Neural cell (in vitro differentiated cells): ENCODE data around the gene USP15. TPM values are rescaled to one million over a fixed set of nuclear protein-coding genes. Genes with fewer than 3 reads are reported as not detected.

Experiments used
- H2AFZ ChIP-seq: fragments of 200-600, 300-800 bp; sonication (generic), shearing (Covaris generic); 2 replicates; pipeline ENCODE4 v1.6.0; 2014; ENCODE audit warnings: low read depth, mild to moderate bottlenecking, antibody characterized with exemption, low read length, moderate library complexity
- H3F3A ChIP-seq: fragments of 200-600 bp; shearing (Covaris generic); 2 replicates; pipeline ENCODE4 v1.6.1; 2016; ENCODE audit warnings: mild to moderate bottlenecking, moderate library complexity, mixed read lengths, antibody characterized with exemption, low read length; ENCODE audit not compliant: insufficient read depth, poor library complexity, severe bottlenecking
- H3K27ac ChIP-seq: fragments of 200-600, 300-800 bp; sonication (generic), shearing (Covaris generic); 2 replicates; pipeline ENCODE4 v1.5.1; 2014; ENCODE audit warnings: mild to moderate bottlenecking, low read length, moderate library complexity
- H3K27me3 ChIP-seq: fragments of 300-800, 200-600 bp; sonication (generic), shearing (Covaris generic); 2 replicates; pipeline ENCODE4 v1.6.0; 2014; ENCODE audit warnings: mild to moderate bottlenecking, low read depth, low read length, moderate library complexity; ENCODE audit not compliant: insufficient read depth
- H3K36me3 ChIP-seq: fragments of 300-800, 200-600 bp; sonication (generic), shearing (Covaris generic); 2 replicates; pipeline ENCODE4 v1.5.1; 2014; ENCODE audit warnings: mild to moderate bottlenecking, antibody characterized with exemption, low read length, moderate library complexity; ENCODE audit not compliant: insufficient read depth
- H3K4me2 ChIP-seq: fragments of 300-800, 200-600 bp; sonication (generic), shearing (Covaris generic); 2 replicates; pipeline ENCODE4 v1.6.0; 2014; ENCODE audit warnings: mild to moderate bottlenecking, low read length
- H3K4me3 ChIP-seq: fragments of 300-800, 200-600 bp; sonication (generic), shearing (Covaris generic); 2 replicates; pipeline ENCODE4 v1.5.1; 2014; ENCODE audit warnings: mild to moderate bottlenecking, low read length, moderate library complexity
- H3K79me2 ChIP-seq: fragments of 200-600 bp; shearing (Covaris generic); replicated peaks from 2 replicates; pipeline ENCODE4 v1.6.0; 2014; ENCODE audit warnings: mild to moderate bottlenecking, low read length, moderate library complexity; ENCODE audit not compliant: insufficient read depth
- H3K9ac ChIP-seq: fragments of 300-800, 200-600 bp; sonication (generic), shearing (Covaris generic); 2 replicates; pipeline ENCODE4 v1.6.1; 2016; ENCODE audit warnings: mild to moderate bottlenecking, low read length, mixed read lengths
- H3K9me2 ChIP-seq: fragments of 200-600 bp; shearing (Covaris generic); 2 replicates; pipeline ENCODE4 v1.6.1; 2016; ENCODE audit warnings: mild to moderate bottlenecking, low read length, mixed read lengths; ENCODE audit not compliant: insufficient read depth
- H3K9me3 ChIP-seq: fragments of 200-600, 300-800 bp; sonication (generic), shearing (Covaris generic); 2 replicates; pipeline ENCODE4 v1.6.1; 2016; ENCODE audit warnings: mild to moderate bottlenecking, mixed run types, low read length, moderate library complexity, mixed read lengths
- H4K20me1 ChIP-seq: fragments of 200-600 bp; shearing (Covaris generic); 2 replicates; pipeline ENCODE4 v1.6.1; 2016; ENCODE audit warnings: mild to moderate bottlenecking, mixed run types; ENCODE audit not compliant: insufficient read depth
- EP300 ChIP-seq: fragments of 450-650 bp; conservative IDR thresholded peaks from 2 replicates; pipeline ENCODE4 v1.6.1; 2014; ENCODE audit warnings: antibody characterized with exemption, mild to moderate bottlenecking, moderate library complexity; ENCODE audit not compliant: poor library complexity, severe bottlenecking
- EZH2 ChIP-seq: fragments of 200-600, 300-800 bp; shearing (Covaris generic), sonication (generic); IDR thresholded peaks from 2 replicates; pipeline ENCODE4 v1.6.1; 2014; ENCODE audit warnings: antibody characterized with exemption, low read length, borderline replicate concordance, mild to moderate bottlenecking; ENCODE audit not compliant: insufficient read depth, poor library complexity, severe bottlenecking
- MXI1 ChIP-seq: fragments of 450-650 bp; conservative IDR thresholded peaks from 2 replicates; pipeline ENCODE4 v1.6.1; 2014; ENCODE audit warnings: antibody characterized with exemption, mild to moderate bottlenecking; ENCODE audit not compliant: poor library complexity, severe bottlenecking
- POLR2AphosphoS5 ChIP-seq: IDR thresholded peaks from 2 replicates; pipeline ENCODE4 v1.6.1; 2012
- RAD21 ChIP-seq: fragments of 450-650 bp; conservative IDR thresholded peaks from 2 replicates; pipeline ENCODE4 v1.6.1; 2014; ENCODE audit warnings: antibody characterized with exemption, mild to moderate bottlenecking, moderate library complexity
- SMC3 ChIP-seq: fragments of 450-650 bp; conservative IDR thresholded peaks from 2 replicates; pipeline ENCODE4 v1.6.1; 2014; ENCODE audit warnings: antibody characterized with exemption, mild to moderate bottlenecking, moderate library complexity; ENCODE audit not compliant: poor library complexity
- TAF1 ChIP-seq: IDR thresholded peaks from 2 replicates; pipeline ENCODE4 v1.6.1; 2012; ENCODE audit warnings: low read depth
- polyA plus RNA-seq: library from polyadenylated mRNA; depleted of rRNA; stranded (reverse); fragments of >200 nt; gene quantifications from 2 replicates; pipeline ENCODE4 v1.2.3, GENCODE V29; 2014
- TF ChIP-seq, protein P1 (sequence below): IDR thresholded peaks from 2 replicates; pipeline ENCODE4 v1.6.1; 2012; ENCODE audit warnings: borderline replicate concordance
- TF ChIP-seq, protein P2 (sequence below): fragments of 450-650 bp; IDR thresholded peaks from 2 replicates; pipeline ENCODE4 v1.5.1; 2014; ENCODE audit warnings: antibody characterized with exemption, mild to moderate bottlenecking, moderate library complexity; ENCODE audit not compliant: poor library complexity, severe bottlenecking

USP15 gene
- polyA plus RNA-seq, 1 donor from 2014 or later, result 113 TPM

DNA sequence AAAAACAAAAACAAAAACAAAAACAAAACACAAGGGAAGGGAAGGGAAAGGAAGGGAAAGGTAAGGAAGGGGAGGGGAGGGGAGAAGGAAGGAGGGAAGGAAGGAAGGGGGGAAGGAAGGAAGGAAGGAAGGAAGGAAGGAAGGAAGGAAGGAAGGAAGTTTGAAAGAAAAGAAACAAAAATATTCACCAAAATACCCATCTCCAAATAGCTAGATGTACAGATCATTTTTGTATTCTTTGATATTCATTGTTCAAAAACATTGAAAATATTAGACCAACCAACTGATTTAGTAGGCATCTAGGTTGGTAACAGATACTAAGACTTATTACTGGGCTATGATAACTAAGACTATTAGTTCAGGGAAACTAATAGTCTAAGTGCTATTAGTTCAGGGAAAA is 39.1 kb upstream of the USP15 start:
- Histone ChIP-seq H3K27me3 (no peaks in the 10 kb centered on the region), H4K20me1 (no peaks in the 10 kb centered on the region), H3K9me2 (no peaks in the 10 kb centered on the region), H2AFZ (no peak overlapping the region), H3K36me3 (no peaks in the 10 kb centered on the region), H3K4me3 (no peak overlapping the region), H3K9ac (no peak overlapping the region), H3K4me2 (no peak overlapping the region), H3K27ac (no peak overlapping the region), H3F3A (no peaks in the 10 kb centered on the region), H3K9me3 (no peaks in the 10 kb centered on the region), H3K79me2 (no peaks in the 10 kb centered on the region)
- no peak for TF ChIP-seq RAD21
- TF ChIP-seq, protein P1, sequence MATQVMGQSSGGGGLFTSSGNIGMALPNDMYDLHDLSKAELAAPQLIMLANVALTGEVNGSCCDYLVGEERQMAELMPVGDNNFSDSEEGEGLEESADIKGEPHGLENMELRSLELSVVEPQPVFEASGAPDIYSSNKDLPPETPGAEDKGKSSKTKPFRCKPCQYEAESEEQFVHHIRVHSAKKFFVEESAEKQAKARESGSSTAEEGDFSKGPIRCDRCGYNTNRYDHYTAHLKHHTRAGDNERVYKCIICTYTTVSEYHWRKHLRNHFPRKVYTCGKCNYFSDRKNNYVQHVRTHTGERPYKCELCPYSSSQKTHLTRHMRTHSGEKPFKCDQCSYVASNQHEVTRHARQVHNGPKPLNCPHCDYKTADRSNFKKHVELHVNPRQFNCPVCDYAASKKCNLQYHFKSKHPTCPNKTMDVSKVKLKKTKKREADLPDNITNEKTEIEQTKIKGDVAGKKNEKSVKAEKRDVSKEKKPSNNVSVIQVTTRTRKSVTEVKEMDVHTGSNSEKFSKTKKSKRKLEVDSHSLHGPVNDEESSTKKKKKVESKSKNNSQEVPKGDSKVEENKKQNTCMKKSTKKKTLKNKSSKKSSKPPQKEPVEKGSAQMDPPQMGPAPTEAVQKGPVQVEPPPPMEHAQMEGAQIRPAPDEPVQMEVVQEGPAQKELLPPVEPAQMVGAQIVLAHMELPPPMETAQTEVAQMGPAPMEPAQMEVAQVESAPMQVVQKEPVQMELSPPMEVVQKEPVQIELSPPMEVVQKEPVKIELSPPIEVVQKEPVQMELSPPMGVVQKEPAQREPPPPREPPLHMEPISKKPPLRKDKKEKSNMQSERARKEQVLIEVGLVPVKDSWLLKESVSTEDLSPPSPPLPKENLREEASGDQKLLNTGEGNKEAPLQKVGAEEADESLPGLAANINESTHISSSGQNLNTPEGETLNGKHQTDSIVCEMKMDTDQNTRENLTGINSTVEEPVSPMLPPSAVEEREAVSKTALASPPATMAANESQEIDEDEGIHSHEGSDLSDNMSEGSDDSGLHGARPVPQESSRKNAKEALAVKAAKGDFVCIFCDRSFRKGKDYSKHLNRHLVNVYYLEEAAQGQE, result no peak
- TF ChIP-seq EP300, result no peak
- no peak for TF ChIP-seq MXI1
- TF ChIP-seq, protein P2, sequence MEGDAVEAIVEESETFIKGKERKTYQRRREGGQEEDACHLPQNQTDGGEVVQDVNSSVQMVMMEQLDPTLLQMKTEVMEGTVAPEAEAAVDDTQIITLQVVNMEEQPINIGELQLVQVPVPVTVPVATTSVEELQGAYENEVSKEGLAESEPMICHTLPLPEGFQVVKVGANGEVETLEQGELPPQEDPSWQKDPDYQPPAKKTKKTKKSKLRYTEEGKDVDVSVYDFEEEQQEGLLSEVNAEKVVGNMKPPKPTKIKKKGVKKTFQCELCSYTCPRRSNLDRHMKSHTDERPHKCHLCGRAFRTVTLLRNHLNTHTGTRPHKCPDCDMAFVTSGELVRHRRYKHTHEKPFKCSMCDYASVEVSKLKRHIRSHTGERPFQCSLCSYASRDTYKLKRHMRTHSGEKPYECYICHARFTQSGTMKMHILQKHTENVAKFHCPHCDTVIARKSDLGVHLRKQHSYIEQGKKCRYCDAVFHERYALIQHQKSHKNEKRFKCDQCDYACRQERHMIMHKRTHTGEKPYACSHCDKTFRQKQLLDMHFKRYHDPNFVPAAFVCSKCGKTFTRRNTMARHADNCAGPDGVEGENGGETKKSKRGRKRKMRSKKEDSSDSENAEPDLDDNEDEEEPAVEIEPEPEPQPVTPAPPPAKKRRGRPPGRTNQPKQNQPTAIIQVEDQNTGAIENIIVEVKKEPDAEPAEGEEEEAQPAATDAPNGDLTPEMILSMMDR, result no peak
- TF ChIP-seq TAF1, result no peak
- no peak for TF ChIP-seq POLR2AphosphoS5
- TF ChIP-seq SMC3, result no peak
- no peak for TF ChIP-seq EZH2

DNA sequence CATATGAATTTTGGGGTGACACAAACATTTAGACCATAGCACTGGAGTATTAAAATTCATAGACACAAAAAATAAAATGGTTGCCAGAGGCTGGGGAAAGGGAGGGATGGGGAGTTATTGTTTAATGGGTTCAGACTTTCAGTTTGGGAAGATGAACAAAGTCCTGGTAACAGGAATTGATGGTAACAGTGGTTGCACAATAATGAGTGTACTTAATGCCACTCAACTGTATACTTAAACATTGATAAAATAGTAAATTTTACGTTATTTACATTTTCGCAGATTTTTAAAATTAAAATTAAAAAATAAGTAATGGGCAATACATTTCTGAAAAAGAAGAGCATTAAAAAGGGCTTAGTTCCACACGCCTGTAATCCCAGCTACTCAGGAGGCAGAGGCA is 35.6 kb upstream of the USP15 start:
- no peak for TF ChIP-seq RAD21

DNA sequence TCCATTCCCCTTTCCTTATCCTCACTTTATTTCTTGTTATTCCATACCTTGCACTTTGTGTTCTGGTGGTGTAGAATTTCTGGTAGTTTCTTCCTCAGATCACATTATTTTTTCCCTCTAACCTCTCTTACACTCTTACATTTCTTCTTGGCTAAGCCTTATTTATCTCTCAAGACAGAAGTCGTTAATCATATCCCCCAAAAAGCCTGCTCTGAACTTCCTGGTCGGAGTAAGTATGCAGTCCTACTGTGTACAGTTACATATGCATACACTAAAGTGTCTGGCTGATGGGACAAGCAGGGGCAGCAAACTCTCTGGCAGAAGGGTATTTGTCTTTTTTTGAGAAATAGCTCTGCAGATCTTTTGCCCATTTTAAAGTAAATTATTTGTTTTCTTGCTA is 33.1 kb upstream of the USP15 start:
- H3K9ac ChIP-seq, result no peak overlapping the region
- H3K9me3 ChIP-seq, result no peaks in the 10 kb centered on the region
- TF ChIP-seq MXI1, result no peak
- TF ChIP-seq EP300, result no peak
- TF ChIP-seq RAD21, result no peak
- no peak for TF ChIP-seq TAF1
- TF ChIP-seq EZH2, result no peak
- TF ChIP-seq, protein P2, result no peak
- TF ChIP-seq POLR2AphosphoS5, result no peak
- TF ChIP-seq SMC3, result no peak
- TF ChIP-seq, protein P1, result no peak

More for the DNA sequence above, 35.6 kb upstream of the USP15 start:
- no peaks in the 10 kb centered on the region for H3F3A ChIP-seq
- H3K4me3 ChIP-seq, result no peak overlapping the region
- H3K27me3 ChIP-seq, result no peaks in the 10 kb centered on the region
- H3K36me3 ChIP-seq, result no peaks in the 10 kb centered on the region
- no peaks in the 10 kb centered on the region for H3K79me2 ChIP-seq
- H3K27ac ChIP-seq, result no peak overlapping the region
- H3K9me3 ChIP-seq, result no peaks in the 10 kb centered on the region
- no peak overlapping the region for H3K9ac ChIP-seq
- H4K20me1 ChIP-seq, result no peaks in the 10 kb centered on the region
- H2AFZ ChIP-seq, result no peak overlapping the region
- no peaks in the 10 kb centered on the region for H3K9me2 ChIP-seq
- H3K4me2 ChIP-seq, result no peak overlapping the region

More for the DNA sequence above, 33.1 kb upstream of the USP15 start:
- Histone ChIP-seq H4K20me1 (no peaks in the 10 kb centered on the region), H3K27ac (no peak overlapping the region), H3K4me3 (no peak overlapping the region), H3K79me2 (no peaks in the 10 kb centered on the region), H3K4me2 (no peak overlapping the region), H3K27me3 (no peaks in the 10 kb centered on the region), H2AFZ (no peak overlapping the region), H3K9me2 (no peaks in the 10 kb centered on the region), H3F3A (no peaks in the 10 kb centered on the region), H3K36me3 (no peaks in the 10 kb centered on the region)
